SHP77 treated with DMSO at 0.1 percent for 48 hours (cell line): ENCODE data around the gene PAX8.
"Not testable (repeated sequence)": the region's sequence is repeated elsewhere in the genome, so short reads cannot be mapped to it uniquely, and the experiment has no call there.

Experiments
- DNase-seq: peaks from one replicate; lab custom pipeline; 2025; lab: John Stamatoyannopoulos, UW

The PAX8 gene

GRCh38 chr2:113278742-113279139 lies at the start of gene PAX8:
Gene PAX8, minus strand, starts transcription at chr2:113278921. Its CDS starts 527 bp downstream, at chr2:113278394.
- DNase-seq: no peak

- DNase-seq: no peak
Observed at GRCh38 chr2:113328043-113328442, 49.3 kb upstream of the PAX8 start.

GRCh38 chr2:113325161-113325731 lies 46.5 kb upstream of the PAX8 start:
- DNase-seq: not testable (repeated sequence)

DNA sequence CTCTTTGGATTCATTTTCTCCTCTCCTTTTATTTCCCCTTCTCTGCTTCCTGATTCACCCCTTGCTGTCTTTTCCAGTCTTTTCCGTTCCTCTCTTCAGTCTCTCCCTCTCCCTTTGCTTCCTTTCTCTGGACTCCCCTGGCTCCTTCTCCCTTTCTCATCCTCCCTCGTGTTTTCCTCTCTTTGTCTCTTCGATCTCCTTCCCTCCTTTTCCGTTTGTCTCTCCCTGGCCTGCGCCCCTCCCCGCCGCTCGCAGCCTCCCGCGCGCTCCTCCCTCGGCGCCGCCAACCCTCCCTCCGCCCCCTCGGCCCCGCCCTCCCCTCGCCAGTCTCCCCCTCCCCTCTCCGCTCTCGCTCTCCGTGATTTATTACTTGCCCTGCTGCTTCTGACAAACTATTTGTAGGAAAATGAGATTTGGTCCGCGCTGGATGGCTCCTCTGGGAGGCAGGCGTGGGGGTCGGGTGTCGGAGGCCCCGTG lies 46.0 kb upstream of the PAX8 start:
- no peak for DNase-seq

- not testable (repeated sequence) for DNase-seq
Observed at GRCh38 chr2:113323129-113323528, 44.4 kb upstream of the PAX8 start.

- DNase-seq: not testable (repeated sequence)
Observed at GRCh38 chr2:113320106-113320505, 41.4 kb upstream of the PAX8 start.

GRCh38 chr2:113318941-113319340 lies 40.2 kb upstream of the PAX8 start:
- DNase-seq: not testable (repeated sequence)

GRCh38 chr2:113316085-113316484 lies 37.4 kb upstream of the PAX8 start:
- no peak for DNase-seq

- DNase-seq: not testable (repeated sequence)
Observed at GRCh38 chr2:113314663-113315062, 35.9 kb upstream of the PAX8 start.

DNA sequence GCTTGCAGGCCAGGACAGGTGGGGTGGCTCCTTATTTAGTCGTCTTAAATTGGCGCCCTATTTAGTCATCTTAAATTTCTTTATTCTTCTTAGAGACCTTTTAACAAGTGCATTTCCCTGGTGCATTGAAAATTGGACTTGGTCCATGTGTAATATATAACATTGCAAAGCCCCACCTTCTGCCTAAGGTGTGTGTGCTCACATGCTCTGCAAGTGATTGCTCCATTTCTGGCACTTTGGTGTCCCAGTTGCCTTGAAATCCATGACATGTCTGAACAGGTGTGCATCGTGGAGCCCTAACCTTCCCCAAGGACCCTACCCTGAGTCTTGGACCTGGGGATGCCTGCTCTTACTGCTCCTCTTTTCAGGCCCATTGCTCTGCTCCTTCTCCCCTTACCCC lies 35.5 kb upstream of the PAX8 start:
- not testable (repeated sequence) for DNase-seq

DNA sequence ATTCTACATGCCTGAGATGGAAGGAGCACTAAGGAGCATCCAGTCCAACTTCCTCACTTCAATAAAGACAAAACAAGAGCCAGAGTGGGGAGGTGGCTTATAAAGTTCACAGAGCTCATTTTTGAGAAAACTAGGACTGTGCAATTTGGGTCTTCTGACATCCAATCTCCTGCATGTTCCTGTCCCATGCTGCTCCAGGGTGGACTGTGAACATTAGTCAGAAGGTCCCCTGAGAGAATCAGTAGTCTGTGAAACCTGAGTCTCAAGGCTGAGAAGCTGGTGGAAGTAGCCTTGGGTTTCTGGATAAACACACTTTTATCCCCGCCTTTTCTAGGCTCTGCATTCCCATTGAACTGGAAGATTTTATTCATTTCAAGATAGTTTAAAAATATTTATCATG lies 33.1 kb upstream of the PAX8 start:
- not testable (repeated sequence) for DNase-seq

DNA sequence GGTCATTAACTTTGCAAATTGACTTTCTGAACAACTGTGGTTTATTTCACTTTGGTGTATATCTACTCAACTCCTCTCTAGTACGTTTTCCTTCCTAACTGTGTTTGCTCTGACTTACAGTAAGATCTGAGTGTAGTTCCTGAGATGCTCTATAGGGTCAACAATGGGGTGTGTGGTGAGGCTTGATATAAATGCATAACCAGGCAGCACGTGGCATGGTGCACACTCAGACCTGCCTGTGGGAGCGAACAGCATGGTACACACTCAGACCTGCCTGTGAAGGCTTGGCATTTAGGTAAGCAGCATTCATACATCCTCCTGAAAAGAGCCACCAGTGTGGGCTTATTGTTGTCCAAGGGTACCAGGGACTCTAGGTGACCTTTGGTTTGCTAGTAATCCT lies 32.5 kb upstream of the PAX8 start:
- not testable (repeated sequence) for DNase-seq

DNA sequence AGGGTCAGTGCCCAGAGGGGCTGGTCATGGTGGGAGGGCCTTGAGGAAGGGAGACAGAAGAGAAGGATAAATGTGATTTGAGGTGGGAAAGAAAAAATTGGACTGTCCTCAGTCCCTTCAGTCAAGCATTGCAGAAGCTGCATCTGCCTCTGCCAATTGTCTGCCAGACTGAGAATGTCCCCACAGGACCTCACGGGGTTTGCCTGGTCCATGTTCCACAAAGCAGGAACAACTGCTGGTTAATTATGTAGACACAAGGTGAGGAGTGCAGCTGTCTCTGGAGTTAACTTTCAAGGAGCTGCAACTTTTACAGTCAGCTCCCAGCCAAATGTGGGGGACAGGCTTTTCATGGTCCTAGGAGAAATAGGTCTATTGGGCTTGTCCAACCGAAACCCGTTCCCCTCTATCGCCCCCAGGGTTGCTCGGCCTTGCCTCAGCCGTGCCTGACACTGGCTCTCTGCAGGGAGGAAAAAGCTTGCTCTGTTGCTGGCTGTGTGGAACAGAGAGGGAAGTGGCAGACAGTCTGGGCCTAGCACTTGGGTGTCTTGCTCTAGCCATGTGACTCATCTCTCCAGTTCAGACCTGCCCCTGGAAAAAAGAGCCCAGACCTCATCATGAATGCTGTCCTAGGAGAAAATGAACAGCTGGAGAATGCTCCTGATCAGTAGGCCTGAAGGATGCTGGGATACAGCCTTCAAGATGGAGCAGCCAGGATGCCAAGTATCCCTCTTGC lies 31.1 kb upstream of the PAX8 start:
- no peak for DNase-seq

GRCh38 chr2:113308784-113309183 lies 30.1 kb upstream of the PAX8 start:
- DNase-seq: not testable (repeated sequence)

- DNase-seq: not testable (repeated sequence)
Observed at GRCh38 chr2:113306207-113306606, 27.5 kb upstream of the PAX8 start.

GRCh38 chr2:113305749-113306148 lies 27.0 kb upstream of the PAX8 start:
- DNase-seq: not testable (repeated sequence)

- no peak for DNase-seq
Observed at GRCh38 chr2:113305146-113305545, 26.4 kb upstream of the PAX8 start.

GRCh38 chr2:113304702-113305101 lies 26.0 kb upstream of the PAX8 start:
- DNase-seq: no peak

DNA sequence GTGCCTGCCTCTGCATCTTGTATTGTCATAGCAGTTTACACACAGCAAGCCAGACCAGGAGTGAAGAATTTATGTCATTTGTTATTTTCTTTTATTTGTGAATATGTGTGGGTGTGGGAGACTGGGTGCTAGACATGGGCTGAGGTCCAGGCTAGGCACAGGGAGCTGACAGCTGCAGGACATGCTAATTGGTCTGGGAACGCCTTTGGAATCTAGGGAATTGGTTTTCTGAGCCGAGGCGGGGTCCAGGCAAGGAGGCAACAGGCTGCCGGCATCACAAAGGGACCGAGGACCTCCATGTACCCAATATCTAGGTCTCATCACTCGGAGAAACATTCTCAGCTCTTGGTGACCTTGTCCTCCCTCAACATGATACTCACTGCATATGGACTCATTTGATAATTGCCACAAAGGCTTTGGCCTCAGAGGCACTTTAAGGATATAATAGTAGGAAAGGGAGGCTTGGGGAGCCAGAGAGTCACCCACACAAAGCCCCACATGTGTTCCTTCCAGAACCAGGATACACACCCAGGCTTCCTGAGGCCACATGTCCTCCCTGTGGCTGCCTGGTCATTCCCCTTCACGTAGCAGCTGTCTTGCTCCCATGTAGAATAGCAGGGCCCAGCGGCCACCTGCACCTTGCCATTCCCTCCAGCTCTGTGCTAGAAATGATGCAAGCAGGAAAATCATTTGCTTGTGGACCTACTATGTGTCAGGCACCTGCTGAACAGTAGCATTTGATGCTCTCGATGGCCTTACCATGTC lies 23.7 kb upstream of the PAX8 start:
- not testable (repeated sequence) for DNase-seq

DNA sequence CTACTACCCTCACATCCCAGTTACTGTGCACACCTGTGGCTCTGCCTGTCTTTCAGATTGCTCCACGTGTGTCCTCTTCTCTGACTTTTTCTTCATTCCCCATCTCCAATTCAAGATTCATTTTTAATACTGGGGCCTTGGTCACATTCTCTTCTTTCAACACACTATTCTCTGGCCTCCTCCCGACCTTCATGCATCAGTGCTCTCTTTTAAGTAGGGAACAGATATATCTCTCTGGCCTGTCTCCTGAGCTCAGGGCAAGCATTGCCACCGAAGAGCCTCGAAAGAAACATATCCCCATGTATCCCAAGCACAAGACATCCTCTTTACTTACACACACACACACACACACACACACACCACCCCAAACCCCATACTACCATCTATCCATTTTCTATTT lies 21.6 kb upstream of the PAX8 start:
- DNase-seq: no peak

DNA sequence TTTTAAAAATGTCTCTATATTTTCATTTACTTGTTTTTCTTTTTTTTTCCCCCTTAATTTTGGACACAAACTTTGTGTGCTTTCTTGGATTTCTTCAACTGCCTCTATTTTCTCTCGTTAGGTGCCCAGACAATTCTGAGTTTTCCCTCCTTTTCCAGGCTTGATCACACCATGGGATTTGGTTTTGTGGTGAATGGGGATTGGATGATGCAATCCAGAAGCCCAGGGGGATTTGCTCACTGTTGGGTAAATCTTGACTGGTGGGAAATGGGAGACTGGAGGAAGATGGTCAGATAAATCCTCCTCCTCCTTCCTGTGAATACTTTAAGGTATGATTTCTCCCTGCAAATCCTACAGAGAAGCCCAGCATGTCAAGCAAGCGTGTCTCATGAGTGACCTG lies 19.5 kb upstream of the PAX8 start:
- no peak for DNase-seq

- DNase-seq: not testable (repeated sequence)
Observed at GRCh38 chr2:113297590-113297989, 18.9 kb upstream of the PAX8 start.

DNA sequence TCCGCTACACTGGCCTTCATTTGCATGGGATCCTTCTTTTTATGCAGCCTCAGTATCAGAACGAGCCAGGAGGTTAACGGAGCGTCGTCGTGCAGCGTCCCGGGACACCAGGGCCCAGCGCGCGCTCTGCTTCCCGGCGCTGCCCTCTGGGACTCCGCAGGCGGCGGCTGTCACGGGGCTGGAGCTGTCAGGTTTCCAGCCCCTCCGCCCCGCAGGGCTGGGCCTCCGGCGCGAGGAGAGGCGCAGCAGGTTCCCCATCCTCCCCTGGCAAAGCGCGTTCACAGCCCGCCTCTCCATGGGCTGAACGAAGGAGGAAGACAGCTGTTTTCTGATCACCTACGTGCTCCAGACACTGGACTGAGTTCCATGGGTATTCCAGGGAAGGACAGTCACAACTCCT lies 12.5 kb upstream of the PAX8 start:
- no peak for DNase-seq
